Fibroblast of lung (primary cell): ENCODE results near the gene TCHP.

Experiments
- CTCF ChIP-seq, 2 donors: IDR thresholded peaks in 1 of 2; conservative IDR thresholded peaks in 1 of 2; 1 replicate in 1 of 2; 2 replicates in 1 of 2; pipeline ENCODE4 v1.5.1; 2011 to 2012; ENCODE audit warnings: low read length in 2 of 2, control low read depth in 1 of 2, inconsistent platforms in 1 of 2, low read depth in 1 of 2, mild to moderate bottlenecking in 1 of 2
- EZH2 ChIP-seq: IDR thresholded peaks from 2 replicates; pipeline ENCODE4 v1.5.1; 2012; ENCODE audit warnings: low read length, control low read depth, mild to moderate bottlenecking; ENCODE audit errors: missing control alignments

GRCh38 chr12:109963330-109963729 is 63.3 kb downstream of the TCHP start:
- TF ChIP-seq EZH2 (no peak), CTCF (conservative IDR thresholded peaks at IDR 0.05 in 1 of 2, IDR thresholded peaks at IDR 0.05 in 1 of 2; ENCODE audit: low read depth in 1 of 2, low read length in 2 of 2) (no peak)
